Activated T-cell treated with anti-CD3 and anti-CD28 coated beads for 1 hour (primary cell): Measurements from ENCODE around the gene SPIC.
"Not testable (repeated sequence)": the region's sequence is repeated elsewhere in the genome, so short reads cannot be mapped to it uniquely, and the experiment has no call there.

Experiments
- DNase-seq: peaks from one replicate; pipeline ENCODE4 v3.0.0-alpha.2; 2020; ENCODE audit warnings: low read depth

The SPIC gene

DNA sequence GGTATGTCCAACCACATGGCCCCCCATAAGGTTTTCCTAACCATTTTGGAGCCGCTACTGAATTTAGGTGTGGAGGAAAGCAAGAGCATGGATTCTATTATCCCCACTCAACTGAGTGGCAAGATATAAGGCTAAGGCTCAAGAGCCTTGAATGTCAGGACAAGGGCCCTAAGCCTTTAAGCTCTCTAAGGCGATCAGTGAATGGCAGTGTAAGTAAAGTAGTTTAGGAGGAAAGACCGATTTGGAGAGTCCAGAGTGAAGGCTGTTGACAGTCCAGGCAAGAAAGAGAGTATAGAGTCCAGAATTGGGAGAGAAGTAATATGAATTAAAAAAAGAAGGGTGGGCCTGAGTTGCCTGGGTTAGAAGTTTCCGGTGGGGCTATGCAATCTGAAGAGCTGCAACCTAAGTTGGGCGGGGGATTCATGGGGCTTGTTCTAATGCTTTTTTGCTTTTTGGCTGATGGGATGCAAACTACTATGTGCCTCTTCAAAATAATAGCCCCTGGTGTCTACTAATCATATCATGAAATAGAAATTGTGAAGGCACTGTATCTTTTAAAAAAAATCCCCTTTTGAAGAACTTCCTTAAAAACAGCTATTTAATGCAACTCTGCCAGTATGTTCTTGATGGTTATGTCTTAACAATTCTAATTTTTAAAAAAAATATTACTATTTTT is at the start of gene SPIC:
Gene SPIC (plus strand): TSS at position 626 of the 676 bp plus-strand sequence. CDS start 1,569 bp downstream, outside the sequence.
- DNase-seq: no peak

GRCh38 chr12:101430456-101430855 is 44.7 kb upstream of the SPIC start:
- no peak for DNase-seq

GRCh38 chr12:101436136-101436535 is 39.0 kb upstream of the SPIC start:
- DNase-seq: no peak

GRCh38 chr12:101439236-101439635 is 35.9 kb upstream of the SPIC start:
- no peak for DNase-seq

DNA sequence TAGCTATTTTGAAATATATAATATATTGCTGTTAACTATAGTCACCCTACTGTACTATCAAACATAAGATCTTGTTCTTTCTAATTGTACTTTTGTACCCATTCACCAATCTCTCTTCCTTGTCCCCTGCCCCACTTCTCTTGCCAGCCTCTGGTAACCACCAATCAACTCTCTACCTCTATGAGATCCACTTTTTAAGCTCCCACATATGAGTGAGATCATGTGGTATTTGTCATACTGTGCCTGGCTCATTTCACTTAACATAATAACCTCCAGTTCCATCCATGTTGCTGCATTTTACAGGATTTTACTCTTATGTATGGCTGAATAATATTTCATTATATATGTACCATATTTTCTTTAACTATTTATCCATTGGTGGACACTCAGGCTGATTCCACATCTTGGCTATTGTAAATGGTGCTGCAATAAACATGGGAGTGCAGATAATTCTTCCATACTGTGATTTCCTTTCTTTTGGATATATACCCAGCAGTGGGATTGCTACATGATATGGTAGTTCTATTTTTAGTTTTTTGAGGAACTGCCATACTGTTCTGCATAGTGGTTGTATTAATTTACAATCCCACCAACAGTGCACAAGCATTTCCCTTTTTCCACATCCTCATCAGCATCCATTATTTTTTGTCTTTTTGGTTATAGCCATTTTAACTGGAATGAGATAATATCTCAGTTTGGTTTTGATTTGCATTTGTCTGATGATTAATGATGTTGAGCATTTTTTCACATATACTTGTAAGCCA is 33.5 kb upstream of the SPIC start:
- DNase-seq: no peak

GRCh38 chr12:101455685-101456084 is 19.5 kb upstream of the SPIC start:
- no peak for DNase-seq

DNA sequence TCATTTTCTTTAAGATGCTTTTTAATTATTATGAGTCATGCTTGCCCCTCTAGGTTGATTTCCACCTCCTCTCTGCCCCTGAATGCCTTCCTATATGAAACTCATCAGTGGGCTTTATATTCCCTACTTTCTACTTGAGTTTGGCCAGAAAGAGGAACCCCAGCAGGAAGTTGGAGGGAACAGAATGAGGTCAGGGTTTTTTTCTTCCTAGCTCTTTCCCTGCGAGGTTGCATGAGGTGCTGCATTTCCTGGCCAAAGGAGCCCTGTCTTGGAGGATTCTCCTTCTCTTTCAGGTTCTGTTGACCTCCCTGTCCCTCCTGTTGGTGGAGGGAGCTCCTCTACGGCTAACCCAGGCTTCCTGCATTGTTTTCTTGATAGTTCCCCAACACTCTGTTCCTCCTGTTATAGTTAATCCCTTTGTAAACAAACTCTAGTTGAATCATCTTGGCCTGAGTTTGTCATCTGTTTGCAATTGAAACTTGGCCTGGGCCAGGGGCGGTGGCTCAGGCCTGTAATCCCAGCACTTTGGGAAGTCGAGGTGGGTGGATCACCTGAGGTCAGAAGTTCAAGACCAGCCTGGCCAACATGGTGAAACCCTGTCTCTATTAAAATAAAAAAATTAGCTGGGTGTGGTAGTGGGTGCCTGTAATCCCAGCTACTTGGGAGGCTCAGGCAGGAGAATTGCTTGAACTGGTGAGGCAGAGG is 15.3 kb upstream of the SPIC start:
- no peak for DNase-seq

DNA sequence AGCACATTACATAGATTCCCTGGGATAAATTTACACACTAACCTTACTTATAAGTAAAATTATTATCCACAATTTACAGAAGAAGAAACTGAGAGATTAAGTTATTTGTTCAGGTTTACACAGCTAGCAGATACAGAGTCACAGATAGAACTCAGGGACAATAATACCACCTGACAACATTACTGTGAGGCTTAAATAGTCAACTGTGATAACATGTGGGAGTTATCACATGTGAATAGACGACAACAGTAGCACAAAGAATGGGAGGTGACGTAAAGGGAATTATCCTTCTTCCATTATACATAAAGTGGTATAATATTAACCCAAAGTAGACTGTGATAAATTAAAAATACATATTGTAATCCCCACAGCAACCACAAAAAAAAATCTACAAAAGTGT is 6.2 kb upstream of the SPIC start:
- no peak for DNase-seq

DNA sequence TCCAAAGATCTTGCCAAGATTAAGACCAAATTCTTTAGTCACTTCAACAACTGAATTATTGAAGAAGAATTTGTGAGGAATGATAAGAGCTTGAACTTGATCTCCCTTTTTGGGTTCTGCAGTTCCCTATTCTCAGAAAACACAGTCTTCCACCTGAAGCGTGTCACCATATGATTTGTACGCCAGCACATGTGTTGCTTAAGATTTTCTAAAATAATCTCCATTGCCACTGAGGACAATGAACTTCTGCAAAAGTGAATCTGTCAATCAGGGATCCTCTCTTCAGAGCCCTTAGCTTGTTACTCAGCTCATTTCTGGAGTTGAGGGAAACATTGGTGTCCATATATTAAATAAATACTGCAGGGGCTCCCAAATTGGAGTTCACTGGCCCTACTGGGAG is 4.2 kb upstream of the SPIC start:
- no peak for DNase-seq

- not testable (repeated sequence) for DNase-seq
Observed at GRCh38 chr12:101471878-101472277, 3.3 kb upstream of the SPIC start.

DNA sequence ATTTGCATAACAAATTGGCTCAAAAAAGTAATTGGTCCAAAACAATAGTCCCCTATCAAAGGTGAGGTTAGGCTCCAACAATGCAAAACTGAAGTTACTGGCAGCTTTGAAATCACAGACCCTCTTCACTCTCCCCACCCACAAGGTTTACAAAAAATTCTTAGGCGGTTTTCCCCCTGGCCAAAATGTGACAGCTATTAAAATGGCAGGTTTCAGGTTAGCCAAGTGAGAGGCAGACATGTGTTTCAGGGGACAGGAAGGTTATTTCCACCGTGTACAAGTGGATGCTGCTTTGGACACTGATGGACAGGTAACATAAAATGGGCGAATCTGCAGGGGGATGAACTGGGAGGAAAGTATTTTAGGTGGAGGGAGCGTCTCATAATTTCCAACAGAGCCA is 888 bp upstream of the SPIC start:
- DNase-seq: no peak

GRCh38 chr12:101475751-101476305 is 692 bp downstream of the SPIC start:
- no peak for DNase-seq

- DNase-seq: no peak
Observed at GRCh38 chr12:101480849-101481248, 5.7 kb downstream of the SPIC start.

DNA sequence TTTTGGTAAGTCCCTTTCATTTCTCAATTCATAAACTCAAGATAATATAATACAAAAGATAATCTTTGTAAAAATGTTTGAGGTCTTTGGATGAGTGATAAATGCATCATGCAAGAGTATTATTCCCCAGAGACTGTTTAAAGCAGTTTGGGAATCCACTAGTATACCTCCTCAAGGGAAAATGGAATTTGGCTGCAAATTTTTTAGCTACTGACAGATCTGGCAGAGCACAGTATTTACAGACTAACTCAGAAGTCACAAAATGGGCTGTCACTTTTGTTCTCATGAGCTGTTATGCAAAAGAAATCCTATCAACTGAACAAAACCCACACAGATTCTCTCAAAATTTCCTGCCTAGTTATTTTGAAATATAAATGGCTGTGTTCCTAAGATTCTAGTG is 9.9 kb downstream of the SPIC start:
- DNase-seq: no peak

- DNase-seq: no peak
Observed at GRCh38 chr12:101488469-101488868, 13.3 kb downstream of the SPIC start.

GRCh38 chr12:101490286-101490920 is 15.3 kb downstream of the SPIC start:
- DNase-seq: no peak

- no peak for DNase-seq
Observed at GRCh38 chr12:101491329-101491728, 16.2 kb downstream of the SPIC start.

DNA sequence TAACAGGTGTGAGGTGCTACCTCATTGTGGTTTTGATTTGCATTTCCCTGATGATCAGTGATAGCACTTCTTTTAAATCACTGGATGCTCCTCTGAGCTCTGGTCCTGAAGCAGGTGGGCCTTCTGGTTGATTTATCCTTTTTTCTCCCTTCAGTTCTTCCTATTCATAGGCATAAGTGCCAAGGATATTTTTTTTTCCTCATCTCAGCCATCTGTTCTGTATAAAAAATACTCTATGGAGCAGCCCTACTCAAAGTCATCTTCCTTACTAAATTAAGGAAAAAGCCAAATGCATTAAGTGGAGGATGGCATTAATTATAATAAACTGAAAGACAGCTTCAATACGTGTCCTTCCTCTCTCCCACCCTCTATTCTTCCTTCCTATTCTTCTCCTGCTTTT is 18.4 kb downstream of the SPIC start:
- no peak for DNase-seq

- no peak for DNase-seq
Observed at GRCh38 chr12:101498252-101498651, 23.1 kb downstream of the SPIC start.

DNA sequence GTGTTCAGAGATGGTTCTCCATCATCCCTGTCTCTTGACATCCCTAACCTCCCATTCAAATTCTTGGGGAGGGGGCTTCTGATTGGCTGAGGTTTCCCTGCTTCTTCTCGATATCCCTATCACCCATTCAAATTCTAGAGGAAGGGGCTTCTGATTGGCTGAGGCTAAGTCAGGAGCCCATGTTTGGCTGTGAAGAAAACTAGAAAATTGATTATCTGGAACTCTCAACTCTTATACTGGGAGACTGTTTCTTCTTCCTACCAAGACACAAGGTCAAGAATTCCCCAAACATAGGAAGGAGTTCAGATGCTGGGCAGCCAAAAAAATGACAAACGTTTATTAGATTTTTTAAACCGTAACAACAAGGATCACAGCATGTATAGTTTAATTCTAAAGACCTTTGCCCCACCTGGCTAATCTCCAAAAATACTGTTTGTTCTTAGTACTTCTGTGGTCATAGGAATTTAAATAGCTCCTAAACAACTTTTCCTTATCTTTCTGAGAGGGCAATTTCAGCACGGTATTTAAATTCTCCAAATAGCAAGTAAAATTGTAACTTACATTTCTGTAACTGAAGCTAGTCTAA is 26.4 kb downstream of the SPIC start:
- DNase-seq: no peak

- no peak for DNase-seq
Observed at GRCh38 chr12:101521136-101521535, 46.0 kb downstream of the SPIC start.

GRCh38 chr12:101527682-101528081 is 52.5 kb downstream of the SPIC start:
- DNase-seq: no peak
